Panc1 (cell line): ENCODE data around the gene KIZ. TPM values are rescaled to one million over a fixed set of nuclear protein-coding genes. Genes with fewer than 3 reads are reported as not detected.

Source experiments
- ATAC-seq: fragments of 200-7000 bp; cut with Tn5 transposase; 2 replicates; pipeline ENCODE4 v1.9.1; 2020; ENCODE audit warnings: mild to moderate bottlenecking, moderate library complexity
- BruUV-seq: library from RNA; stranded (reverse); fragments of 400-500 nt; replicated peaks from 2 replicates; lab custom pipeline; 2021; lab: Mats Ljungman, UMichigan
- CTCF ChIA-PET: fragments of 300-600 bp; sonication (Branson Sonifier 250); formaldehyde crosslinking; loops from one replicate; lab custom pipeline; 2022; ENCODE audit warnings: antibody characterized with exemption; lab: Charles Lee
- POLR2A ChIA-PET: fragments of 300-600 bp; sonication (Branson Sonifier 250); formaldehyde crosslinking; loops from one replicate; lab custom pipeline; 2022; ENCODE audit warnings: antibody characterized with exemption; lab: Charles Lee
- DNase-seq: peaks from one replicate; pipeline ENCODE4 v3.0.0-alpha.2; 2010; ENCODE audit warnings: low read depth, low spot score
- H3K27ac ChIP-seq: 2 replicates; pipeline ENCODE4 v1.5.1; 2011; ENCODE audit warnings: mild to moderate bottlenecking, low read length, inconsistent platforms
- H3K27me3 ChIP-seq: fragments of 200-500 bp; sonication (Bioruptor generic); 2 replicates; pipeline ENCODE4 v1.6.0; 2014; ENCODE audit warnings: low read length, inconsistent platforms; ENCODE audit not compliant: control insufficient read depth, insufficient read depth
- H3K36me3 ChIP-seq: fragments of 200-500 bp; sonication (Bioruptor generic); 2 replicates; pipeline ENCODE4 v1.5.1; 2014; ENCODE audit warnings: inconsistent platforms, mild to moderate bottlenecking, low read length, moderate library complexity; ENCODE audit not compliant: control insufficient read depth, insufficient read depth
- H3K4me1 ChIP-seq: 2 replicates; pipeline ENCODE4 v1.5.1; 2011; ENCODE audit warnings: inconsistent platforms, mild to moderate bottlenecking, low read length, moderate library complexity; ENCODE audit not compliant: control insufficient read depth, insufficient read depth
- H3K4me3 ChIP-seq, 2 experiments: 2 replicates each; pipeline ENCODE4 v1.5.1; 2011 to 2012; ENCODE audit warnings: low read depth in 2 of 2, low read length in 2 of 2, mild to moderate bottlenecking in 2 of 2, inconsistent platforms in 1 of 2, moderate library complexity in 1 of 2
- H3K9me3 ChIP-seq: fragments of 200-500 bp; sonication (Bioruptor generic); 2 replicates; pipeline ENCODE4 v1.5.1; 2014; ENCODE audit warnings: low read depth, mild to moderate bottlenecking, inconsistent platforms, low read length, moderate library complexity; ENCODE audit not compliant: control insufficient read depth, insufficient read depth
- CTCF ChIP-seq: fragments of 450-650 bp; IDR thresholded peaks from 2 replicates; pipeline ENCODE4 v1.5.1; 2017; ENCODE audit warnings: mild to moderate bottlenecking
- POLR2AphosphoS5 ChIP-seq: IDR thresholded peaks from 2 replicates; pipeline ENCODE4 v1.6.1; 2012; ENCODE audit warnings: mild to moderate bottlenecking, low read depth, low read length, moderate library complexity
- REST ChIP-seq, 2 experiments: IDR thresholded peaks; 2 replicates each; pipeline ENCODE4 v1.6.1; 2011 to 2012; ENCODE audit warnings: low read depth in 2 of 2, control low read depth in 1 of 2, low read length in 1 of 2, mild to moderate bottlenecking in 1 of 2, moderate library complexity in 1 of 2; ENCODE audit not compliant: insufficient read depth in 1 of 2
- SIN3A ChIP-seq: IDR thresholded peaks from 2 replicates; pipeline ENCODE4 v1.6.1; 2012; ENCODE audit warnings: low read depth, mild to moderate bottlenecking, low read length, moderate library complexity, borderline replicate concordance; ENCODE audit not compliant: insufficient read depth
- TCF7L2 ChIP-seq: IDR thresholded peaks from 2 replicates; pipeline ENCODE4 v1.6.1; 2011; ENCODE audit warnings: mild to moderate bottlenecking, low read depth, low read length, inconsistent platforms
- in situ Hi-C: cut with HindIII; loops from 2 replicates; pipeline ENCODE4 v1.10.0; 2016; ENCODE audit warnings: low sequenced_read_pairs, low pct_unique_long_range_greater_than_20kb
- intact Hi-C: fragments of 100-400 bp; cut with micrococcal nuclease; formaldehyde crosslinking; loops from one replicate; pipeline ENCODE4 v1.10.0; 2022; ENCODE audit not compliant: unreplicated experiment
- total RNA-seq: library from RNA; stranded (reverse); gene quantifications from one replicate; pipeline ENCODE4 v1.2.1, GENCODE V29; 2021; ENCODE audit not compliant: unreplicated experiment

KIZ gene
- total RNA-seq, 1 experiment from 2014 or later, result 6.5 TPM

- H3K27me3 ChIP-seq, result no peaks in the 10 kb centered on the region
- H3K4me1 ChIP-seq, result no peaks in the 10 kb centered on the region
- TF ChIP-seq TCF7L2, result no peak
- no peak for TF ChIP-seq POLR2AphosphoS5
- no peak for TF ChIP-seq CTCF
- TF ChIP-seq SIN3A, result no peak
- no peak for TF ChIP-seq REST (IDR thresholded peaks at IDR 0.05; ENCODE audit: insufficient read depth in 1 of 2, low read depth in 2 of 2, low read length in 1 of 2)
- no peak for DNase-seq
- ChIA-PET POLR2A (no interaction called here), CTCF (no interaction called here)
- no peak overlapping the region for H3K27ac ChIP-seq
- no peak overlapping the region for H3K4me3 ChIP-seq
- in situ Hi-C loops, result no loop called here
- no peak for ATAC-seq
- no TSS peak for BruUV-seq
- no peaks in the 10 kb centered on the region for H3K9me3 ChIP-seq
- intact Hi-C loops, result no loop called here
- no peaks in the 10 kb centered on the region for H3K36me3 ChIP-seq
These were observed 43.3 kb upstream of the KIZ start for GRCh38 chr20:21082584-21082983.

- Histone ChIP-seq H3K9me3 (no peaks in the 10 kb centered on the region), H3K4me3 (no peak overlapping the region), H3K36me3 (no peaks in the 10 kb centered on the region), H3K27ac (no peak overlapping the region), H3K4me1 (no peaks in the 10 kb centered on the region), H3K27me3 (no peaks in the 10 kb centered on the region)
- POLR2A ChIA-PET, result no interaction called here
- intact Hi-C loops (no loop called here), in situ Hi-C loops (no loop called here)
- DNase-seq (no peak), ATAC-seq (no peak)
- TF ChIP-seq TCF7L2, result no peak
- no peak for TF ChIP-seq CTCF
- no peak for TF ChIP-seq POLR2AphosphoS5
- TF ChIP-seq REST (IDR thresholded peaks at IDR 0.05; ENCODE audit: insufficient read depth in 1 of 2, low read depth in 2 of 2, low read length in 1 of 2), result no peak
- no peak for TF ChIP-seq SIN3A
- CTCF ChIA-PET, result no interaction called here
- BruUV-seq, result no TSS peak
These were observed 42.0 kb upstream of the KIZ start for GRCh38 chr20:21083825-21084325.
